Body of pancreas (tissue), 4 donors: ENCODE measurements around the gene SCTR.

Experiments used
- CTCF ChIP-seq, 7 experiments: fragments of 450-650 bp in 4 of 7; fragments of 200-600 bp in 3 of 7; sonication (generic) in 3 of 7; IDR thresholded peaks; one replicate each; pipeline ENCODE4 v1.5.1; 2016 to 2019; ENCODE audit warnings: antibody characterized with exemption in 7 of 7
- POLR2A ChIP-seq, 3 donors: fragments of 450-650 bp; IDR thresholded peaks; one replicate each; pipeline ENCODE4 v1.6.1; 2016; ENCODE audit warnings: antibody characterized with exemption in 3 of 3, mild to moderate bottlenecking in 2 of 3

- no peak for TF ChIP-seq CTCF (IDR thresholded peaks at IDR 0.05)
- TF ChIP-seq POLR2A (IDR thresholded peaks at IDR 0.05): no peak
These were observed 40.2 kb downstream of the SCTR start for GRCh38 chr2:119483896-119484718.
